ENCODE results near the gene PPIL4. TPM values are rescaled to one million over a fixed set of nuclear protein-coding genes. Genes with fewer than 3 reads are reported as not detected.

Gene PPIL4
- total RNA-seq, 1 experiment from 2014 or later: 27.7 TPM

GRCh38 chr6:149468179-149468578, 77.7 kb downstream of the PPIL4 start (continued):
- no peak for TF ChIP-seq PREB (CRISPR knock-in tag; IDR thresholded peaks at IDR 0.05; ENCODE audit: borderline replicate concordance)
- TF ChIP-seq ZNF512 (CRISPR knock-in tag; IDR thresholded peaks at IDR 0.05; ENCODE audit: borderline replicate concordance): no peak
- TF ChIP-seq ZNF219 (CRISPR knock-in tag; IDR thresholded peaks at IDR 0.05; ENCODE audit: borderline replicate concordance): no peak
- no peak for TF ChIP-seq ZNF396 (CRISPR knock-in tag; IDR thresholded peaks at IDR 0.05; ENCODE audit: borderline replicate concordance)
- no peak for TF ChIP-seq FOXJ3 (CRISPR knock-in tag; IDR thresholded peaks at IDR 0.05; ENCODE audit: borderline replicate concordance)
- TF ChIP-seq ZNF423 (CRISPR knock-in tag; IDR thresholded peaks at IDR 0.05): no peak
- TF ChIP-seq ZBTB21 (CRISPR knock-in tag; IDR thresholded peaks at IDR 0.05; ENCODE audit: borderline replicate concordance): no peak
- no peak for TF ChIP-seq MAX (CRISPR knock-in tag; IDR thresholded peaks at IDR 0.05)
- TF ChIP-seq ZNF671 (CRISPR knock-in tag; IDR thresholded peaks at IDR 0.05): no peak
- TF ChIP-seq STAT6 (CRISPR knock-in tag; conservative IDR thresholded peaks at IDR 0.05; ENCODE audit: low read depth): no peak
- TF ChIP-seq ATF2 (CRISPR knock-in tag; IDR thresholded peaks at IDR 0.05; ENCODE audit: borderline replicate concordance, low read depth): no peak
- TF ChIP-seq NR1H2 (CRISPR knock-in tag; IDR thresholded peaks at IDR 0.05): no peak
- no peak for TF ChIP-seq JAZF1 (CRISPR knock-in tag; IDR thresholded peaks at IDR 0.05)

- no peaks in the 10 kb centered on the region for H3K4me1 Mint-ChIP-seq
- H3K9me3 Mint-ChIP-seq: no peaks in the 10 kb centered on the region
- H3K27ac Mint-ChIP-seq: no peak overlapping the region
- no peak for ATAC-seq
- no peaks in the 10 kb centered on the region; the same call in 1 of the 2 replicates for H3K27me3 Mint-ChIP-seq (ENCODE audit: low read depth)
- no peak for DNase-seq (ENCODE audit: low spot score)
- H3K36me3 Mint-ChIP-seq: no peaks in the 10 kb centered on the region
- H3K4me3 Mint-ChIP-seq: no peak overlapping the region
- POLR2A ChIA-PET: no interaction called here
- CTCF ChIA-PET: interaction anchor here (1.4 to 1.7 kb wide), 3 partner anchors 35 to 385 kb away, joined by 3 to 4 read pairs (median 4); no protein-coding TSS in a partner anchor
- TF ChIP-seq EMX1 (CRISPR knock-in tag; IDR thresholded peaks at IDR 0.05) (no peak), ATF2 (CRISPR knock-in tag; IDR thresholded peaks at IDR 0.05; ENCODE audit: borderline replicate concordance, low read depth) (no peak), CREM (CRISPR knock-in tag; IDR thresholded peaks at IDR 0.05) (no peak), IRF2 (CRISPR knock-in tag; IDR thresholded peaks at IDR 0.05; ENCODE audit: borderline replicate concordance, low read depth) (no peak), ZNF138 (CRISPR knock-in tag; conservative IDR thresholded peaks at IDR 0.05) (no peak), AR (CRISPR knock-in tag; IDR thresholded peaks at IDR 0.05) (no peak), OVOL2 (CRISPR knock-in tag; IDR thresholded peaks at IDR 0.05; ENCODE audit: borderline replicate concordance) (no peak), ZMAT4 (CRISPR knock-in tag; IDR thresholded peaks at IDR 0.05) (no peak), GRHL2 (CRISPR knock-in tag; IDR thresholded peaks at IDR 0.05; ENCODE audit: insufficient replicate concordance, severe bottlenecking) (no peak), HMGXB4 (CRISPR knock-in tag; IDR thresholded peaks at IDR 0.05) (no peak), ZNF671 (CRISPR knock-in tag; IDR thresholded peaks at IDR 0.05) (no peak)
Measured at GRCh38 chr6:149467265-149467664, 78.6 kb downstream of the PPIL4 start.

Data from WTC11 (cell line).